ENCODE data around the gene SETMAR. TPM values are rescaled to one million over a fixed set of nuclear protein-coding genes. Genes with fewer than 3 reads are reported as not detected.

The SETMAR gene
- polyA plus RNA-seq, 1 of the 3 experiments (the other 2 are of a cell fraction): 10.6 TPM

DNA sequence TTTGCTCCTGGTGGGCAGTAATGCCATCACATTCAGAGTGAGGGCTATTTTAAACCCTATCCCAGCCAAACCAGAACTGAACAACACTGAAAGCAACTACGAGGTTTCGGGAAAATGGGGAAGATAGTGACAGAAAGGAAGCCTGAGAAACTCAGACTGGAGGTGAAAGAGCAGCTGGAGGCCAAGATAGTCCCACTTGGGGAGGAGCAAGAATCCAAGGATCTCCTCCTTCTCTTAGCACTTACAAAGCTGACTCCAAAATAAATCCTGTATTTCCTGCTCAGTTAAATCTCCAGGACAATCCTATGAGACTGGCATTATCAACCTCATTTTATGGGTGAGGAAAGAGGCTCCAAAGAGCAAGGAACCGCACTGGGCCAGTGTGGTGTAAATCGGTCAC is 14.1 kb upstream of the SETMAR start:
- ChIA-PET POLR2A (no interaction called here), CTCF (interaction anchor here (1.0 to 12.1 kb wide), 5 partner anchors 9 to 1088 kb away, joined by 3 to 125 read pairs (median 8); no protein-coding TSS in a partner anchor)
- Histone ChIP-seq H3K4me3 (ENCODE audit: low read depth in 2 of 2, low read length in 1 of 2) (no peak overlapping the region), H3K27ac (ENCODE audit: low read depth in 2 of 2, low read length in 1 of 2) (no peak overlapping the region), H3K9me3 (no peaks in the 10 kb centered on the region), H2AFZ (ENCODE audit: low read depth) (no peak overlapping the region), H3K79me2 (ENCODE audit: insufficient read depth) (no peaks in the 10 kb centered on the region), H3K9ac (no peak overlapping the region), H4K20me1 (ENCODE audit: insufficient read depth) (no peaks in the 10 kb centered on the region), H3K9me2 (no peaks in the 10 kb centered on the region), H3K27me3 (ENCODE audit: insufficient read depth) (no peaks in the 10 kb centered on the region; the same call in 1 of the 2 replicates), H3K4me2 (no peak overlapping the region), H3K4me1 (ENCODE audit: control insufficient read depth in 1 of 2, insufficient read depth in 2 of 2, low read depth in 1 of 2, low read length in 1 of 2) (no peaks in the 10 kb centered on the region; a peak in 1 of 4 replicates), H3F3A (replicated peaks; ENCODE audit: insufficient read depth) (no peaks in the 10 kb centered on the region), H3K36me3 (replicated peaks in 1 of 2; ENCODE audit: control insufficient read depth in 1 of 2, insufficient read depth in 2 of 2, low read length in 1 of 2) (no peaks in the 10 kb centered on the region)
- no peak for DNase-seq
- 47% methylated on average over 4 of the region's 4 CpGs for WGBS (ENCODE audit: low lambda C conversion rate)
- TF ChIP-seq FOXJ3 (CRISPR knock-in tag; IDR thresholded peaks at IDR 0.05) (no peak), MEF2A (IDR thresholded peaks at IDR 0.05; ENCODE audit: borderline replicate concordance, low read depth) (no peak), TEAD4 (IDR thresholded peaks at IDR 0.05; ENCODE audit: borderline replicate concordance, insufficient read depth) (no peak), MAX (IDR thresholded peaks at IDR 0.05; ENCODE audit: low read depth) (no peak), RXRA (IDR thresholded peaks at IDR 0.05; ENCODE audit: borderline replicate concordance, low read depth) (no peak), YY1 (IDR thresholded peaks at IDR 0.05; ENCODE audit: low read depth) (no peak), RFX5 (IDR thresholded peaks at IDR 0.05; ENCODE audit: low read length) (no peak), EZH2phosphoT487 (IDR thresholded peaks at IDR 0.05; ENCODE audit: borderline replicate concordance, low read depth) (no peak), SIN3A (IDR thresholded peaks at IDR 0.05; ENCODE audit: borderline replicate concordance, low read depth, low read length) (no peak), GABPA (IDR thresholded peaks at IDR 0.05; ENCODE audit: low read depth) (no peak), REST (IDR thresholded peaks at IDR 0.05; ENCODE audit: low read depth, low read length) (no peak), FOXM1 (IDR thresholded peaks at IDR 0.05; ENCODE audit: low read depth) (no peak), SMC3 (IDR thresholded peaks at IDR 0.05; ENCODE audit: low read depth, low read length) (no peak), TAF1 (IDR thresholded peaks at IDR 0.05; ENCODE audit: borderline replicate concordance, low read depth, low read length) (no peak), USF2 (IDR thresholded peaks at IDR 0.05; ENCODE audit: borderline replicate concordance, low read depth, low read length) (no peak), CTCF (IDR thresholded peaks at IDR 0.05) (no peak), RAD21 (IDR thresholded peaks at IDR 0.05; ENCODE audit: low read length) (no peak), ELF1 (IDR thresholded peaks at IDR 0.05) (no peak)
- TF ChIP-seq, protein P1, sequence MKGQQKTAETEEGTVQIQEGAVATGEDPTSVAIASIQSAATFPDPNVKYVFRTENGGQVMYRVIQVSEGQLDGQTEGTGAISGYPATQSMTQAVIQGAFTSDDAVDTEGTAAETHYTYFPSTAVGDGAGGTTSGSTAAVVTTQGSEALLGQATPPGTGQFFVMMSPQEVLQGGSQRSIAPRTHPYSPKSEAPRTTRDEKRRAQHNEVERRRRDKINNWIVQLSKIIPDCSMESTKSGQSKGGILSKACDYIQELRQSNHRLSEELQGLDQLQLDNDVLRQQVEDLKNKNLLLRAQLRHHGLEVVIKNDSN (IDR thresholded peaks at IDR 0.05; ENCODE audit: borderline replicate concordance, low read depth): no peak

All from SK-N-SH (cell line).